Neural progenitor cell (in vitro differentiated cells): ENCODE measurements around the gene CHMP6. TPM values are rescaled to one million over a fixed set of nuclear protein-coding genes. Genes with fewer than 3 reads are reported as not detected.
A peak's percentile ranks its signal among the peaks of the same experiment; 100 is the strongest.

ENCODE experiments used
- DNase-seq: peaks from one replicate; pipeline ENCODE4 v3.0.0-alpha.2; 2016; ENCODE audit warnings: low spot score
- H2AFZ ChIP-seq: fragments of 200-600 bp; sonication (generic); replicated peaks from 2 replicates; pipeline ENCODE4 v1.6.1; 2016; ENCODE audit warnings: antibody characterized with exemption
- H3F3A ChIP-seq: fragments of 200-600 bp; sonication (generic); 2 replicates; pipeline ENCODE4 v1.6.1; 2016; ENCODE audit warnings: antibody characterized with exemption, low read depth
- H3K27ac ChIP-seq: fragments of 200-600 bp; sonication (generic); 2 replicates; pipeline ENCODE4 v1.5.1; 2016; ENCODE audit warnings: mild to moderate bottlenecking
- H3K27me3 ChIP-seq: fragments of 200-600 bp; sonication (generic); 2 replicates; pipeline ENCODE4 v1.6.1; 2016; ENCODE audit warnings: mild to moderate bottlenecking, moderate library complexity
- H3K36me3 ChIP-seq: fragments of 200-600 bp; sonication (generic); 2 replicates; pipeline ENCODE4 v1.5.1; 2016
- H3K4me1 ChIP-seq: fragments of 200-600 bp; sonication (generic); 2 replicates; pipeline ENCODE4 v1.6.1; 2016; ENCODE audit warnings: mixed run types
- H3K4me2 ChIP-seq: fragments of 200-600 bp; sonication (generic); 2 replicates; pipeline ENCODE4 v1.6.1; 2016
- H3K4me3 ChIP-seq: fragments of 200-600 bp; sonication (generic); 2 replicates; pipeline ENCODE4 v1.5.1; 2016
- H3K79me2 ChIP-seq: fragments of 200-600 bp; sonication (generic); 2 replicates; pipeline ENCODE4 v1.6.1; 2016; ENCODE audit warnings: low read depth
- H3K9ac ChIP-seq: fragments of 200-600 bp; sonication (generic); 2 replicates; pipeline ENCODE4 v1.6.1; 2016
- H3K9me3 ChIP-seq: fragments of 200-600 bp; sonication (generic); 2 replicates; pipeline ENCODE4 v1.5.1; 2016; ENCODE audit warnings: low read depth
- H4K20me1 ChIP-seq: fragments of 200-600 bp; sonication (generic); 2 replicates; pipeline ENCODE4 v1.6.1; 2016; ENCODE audit warnings: low read depth
- H3K27ac Mint-ChIP-seq: 3 replicates; pipeline ENCODE4 v1.8.0; 2021; ENCODE audit warnings: mixed read lengths
- H3K27me3 Mint-ChIP-seq: 2 replicates; pipeline ENCODE4 v1.8.0; 2022; ENCODE audit warnings: low read depth, mild to moderate bottlenecking, inconsistent platforms, moderate library complexity, mixed read lengths; ENCODE audit not compliant: insufficient read depth
- H3K36me3 Mint-ChIP-seq: 3 replicates; pipeline ENCODE4 v1.8.0; 2021; ENCODE audit warnings: mixed read lengths
- H3K4me1 Mint-ChIP-seq: 3 replicates; pipeline ENCODE4 v1.8.0; 2021; ENCODE audit warnings: mixed read lengths
- H3K4me3 Mint-ChIP-seq: 3 replicates; pipeline ENCODE4 v1.8.0; 2021; ENCODE audit warnings: mild to moderate bottlenecking, moderate library complexity, mixed read lengths
- H3K9me3 Mint-ChIP-seq: 3 replicates; pipeline ENCODE4 v1.8.0; 2020; ENCODE audit warnings: mixed read lengths
- EZH2 ChIP-seq: fragments of 200-600 bp; sonication (generic); IDR thresholded peaks from 2 replicates; pipeline ENCODE4 v1.6.1; 2017; ENCODE audit warnings: antibody characterized with exemption, mild to moderate bottlenecking, moderate library complexity
- EZH2phosphoT487 ChIP-seq: fragments of 200-600 bp; sonication (generic); IDR thresholded peaks from 2 replicates; pipeline ENCODE4 v1.6.1; 2017; ENCODE audit warnings: antibody characterized with exemption
- total RNA-seq: library from RNA; depleted of rRNA; stranded (reverse); fragments of >200 nt; gene quantifications from 2 replicates; pipeline ENCODE4 v1.2.3, GENCODE V29; 2015; ENCODE audit warnings: low replicate concordance
- TF ChIP-seq, protein P1 (sequence below): fragments of 200-600 bp; sonication (generic); IDR thresholded peaks from 2 replicates; pipeline ENCODE4 v1.5.1; 2017; ENCODE audit warnings: antibody characterized with exemption, mild to moderate bottlenecking

CHMP6 gene
- total RNA-seq, 1 donor from 2014 or later: 11.5 TPM

DNA sequence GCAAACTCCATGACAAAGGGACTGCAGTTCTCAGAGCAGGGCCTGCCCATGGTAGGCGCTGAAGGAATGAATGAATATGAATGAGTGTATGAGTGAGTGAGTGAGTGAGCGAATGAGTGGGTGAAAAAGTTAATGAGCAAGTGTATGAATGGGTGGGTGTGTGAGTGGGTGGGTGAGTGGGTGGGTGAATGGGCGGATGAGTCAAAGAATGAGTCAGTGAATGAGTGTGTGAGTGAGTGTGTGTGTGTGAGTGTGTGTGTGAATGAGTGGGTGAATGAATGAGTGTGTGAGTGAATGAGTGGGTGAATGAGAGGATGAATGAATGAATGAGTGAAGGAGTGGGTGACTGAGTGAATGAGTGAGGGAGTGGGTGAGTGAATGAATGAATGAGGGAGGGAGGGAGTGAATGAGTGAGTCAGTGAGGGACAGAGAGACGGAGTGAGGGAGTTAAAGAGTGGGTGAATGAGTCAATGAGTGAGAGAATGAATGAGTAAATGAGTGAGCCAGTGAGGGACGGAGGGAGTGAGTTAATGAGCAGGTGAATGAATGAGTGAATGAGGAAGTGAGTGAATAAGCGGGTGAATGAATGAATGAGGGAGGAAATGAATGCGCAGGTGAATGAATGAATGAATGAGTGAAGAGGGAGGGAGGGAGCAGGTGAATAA lies 11.1 kb upstream of the CHMP6 start:
- H3K27ac Mint-ChIP-seq: peak overlapping the region; percentile 3
- Histone ChIP-seq H3K27ac (no peak overlapping the region), H3K9me3 (no peaks in the 10 kb centered on the region), H3K4me2 (peak overlapping the region; percentile 87), H3K9ac (no peak overlapping the region), H3F3A (no peaks in the 10 kb centered on the region), H2AFZ (peak overlapping the region; percentile 98), H3K4me3 (peak overlapping the region; percentile 52), H3K27me3 (peaks cover 23% of the 10 kb centered on the region), H3K4me1 (no peaks in the 10 kb centered on the region), H4K20me1 (no peaks in the 10 kb centered on the region), H3K79me2 (no peaks in the 10 kb centered on the region), H3K36me3 (no peaks in the 10 kb centered on the region)
- H3K4me1 Mint-ChIP-seq: peaks cover 14% of the 10 kb centered on the region
- TF ChIP-seq, protein P1, sequence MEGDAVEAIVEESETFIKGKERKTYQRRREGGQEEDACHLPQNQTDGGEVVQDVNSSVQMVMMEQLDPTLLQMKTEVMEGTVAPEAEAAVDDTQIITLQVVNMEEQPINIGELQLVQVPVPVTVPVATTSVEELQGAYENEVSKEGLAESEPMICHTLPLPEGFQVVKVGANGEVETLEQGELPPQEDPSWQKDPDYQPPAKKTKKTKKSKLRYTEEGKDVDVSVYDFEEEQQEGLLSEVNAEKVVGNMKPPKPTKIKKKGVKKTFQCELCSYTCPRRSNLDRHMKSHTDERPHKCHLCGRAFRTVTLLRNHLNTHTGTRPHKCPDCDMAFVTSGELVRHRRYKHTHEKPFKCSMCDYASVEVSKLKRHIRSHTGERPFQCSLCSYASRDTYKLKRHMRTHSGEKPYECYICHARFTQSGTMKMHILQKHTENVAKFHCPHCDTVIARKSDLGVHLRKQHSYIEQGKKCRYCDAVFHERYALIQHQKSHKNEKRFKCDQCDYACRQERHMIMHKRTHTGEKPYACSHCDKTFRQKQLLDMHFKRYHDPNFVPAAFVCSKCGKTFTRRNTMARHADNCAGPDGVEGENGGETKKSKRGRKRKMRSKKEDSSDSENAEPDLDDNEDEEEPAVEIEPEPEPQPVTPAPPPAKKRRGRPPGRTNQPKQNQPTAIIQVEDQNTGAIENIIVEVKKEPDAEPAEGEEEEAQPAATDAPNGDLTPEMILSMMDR: no peak
- no peak for TF ChIP-seq EZH2
- no peak for TF ChIP-seq EZH2phosphoT487
- H3K4me3 Mint-ChIP-seq: peak overlapping the region; percentile 69
- H3K27me3 Mint-ChIP-seq: peaks cover 22% of the 10 kb centered on the region
- DNase-seq: no peak
- H3K36me3 Mint-ChIP-seq: no peaks in the 10 kb centered on the region
- no peaks in the 10 kb centered on the region for H3K9me3 Mint-ChIP-seq

DNA sequence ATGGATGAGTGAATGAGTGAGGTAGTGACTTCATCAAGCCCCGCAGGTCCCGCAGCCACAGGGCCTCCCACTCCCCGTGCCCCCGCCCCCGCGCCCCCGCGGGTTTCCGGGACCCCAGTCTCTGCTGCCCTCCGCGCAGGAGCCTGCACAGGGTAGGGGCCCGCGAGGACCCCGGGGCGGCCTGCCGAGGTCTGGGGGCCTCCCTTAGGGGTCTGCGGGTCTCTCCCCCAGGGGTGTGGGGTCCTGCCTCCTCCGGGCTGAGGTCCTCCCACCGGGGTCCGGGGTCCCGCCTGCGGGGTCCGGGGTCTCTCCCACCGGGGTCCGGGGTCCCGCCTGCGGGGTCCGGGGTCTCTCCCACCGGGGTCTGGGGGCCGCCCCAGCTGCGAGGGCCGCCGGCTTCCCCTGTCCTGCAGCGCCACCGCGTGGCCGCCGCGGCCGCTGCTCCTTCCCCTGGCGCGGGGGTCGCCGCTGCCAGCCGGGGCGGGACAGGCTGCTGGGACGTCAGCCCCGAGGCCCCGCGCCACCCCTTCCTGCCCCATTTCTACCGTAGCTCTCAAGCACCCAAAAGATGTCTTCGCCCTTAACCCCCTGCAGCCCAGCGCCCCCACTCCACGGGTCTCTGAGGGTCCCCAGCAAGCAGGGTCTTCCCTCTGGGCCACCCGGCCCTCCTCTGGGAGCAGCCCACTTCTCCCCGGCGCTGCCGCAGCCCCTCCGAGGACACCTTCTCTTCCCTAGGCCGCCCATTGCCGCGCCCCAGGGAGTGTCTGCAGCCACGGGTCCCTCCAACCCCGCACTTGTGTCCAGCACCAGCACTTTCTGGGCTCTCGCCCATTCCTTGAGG lies 10.4 kb upstream of the CHMP6 start:
- H3K4me1 ChIP-seq: no peaks in the 10 kb centered on the region
- no peak overlapping the region for H3K27ac ChIP-seq
- H3K4me2 ChIP-seq: peak overlapping the region; percentile 87
- H4K20me1 ChIP-seq: no peaks in the 10 kb centered on the region
- peak overlapping the region; percentile 52 for H3K4me3 ChIP-seq
- Mint-ChIP-seq H3K4me1 (peaks cover 14% of the 10 kb centered on the region), H3K4me3 (peak overlapping the region; percentile 69), H3K9me3 (no peaks in the 10 kb centered on the region), H3K27ac (no peak overlapping the region), H3K27me3 (peaks cover 22% of the 10 kb centered on the region), H3K36me3 (no peaks in the 10 kb centered on the region)
- peaks cover 23% of the 10 kb centered on the region for H3K27me3 ChIP-seq
- no peaks in the 10 kb centered on the region for H3F3A ChIP-seq
- peak overlapping the region; percentile 98 for H2AFZ ChIP-seq
- H3K9ac ChIP-seq: no peak overlapping the region
- TF ChIP-seq, protein P1: peak; percentile 95
- TF ChIP-seq EZH2phosphoT487 (no peak), EZH2 (no peak)
- peak; percentile 83 for DNase-seq
- no peaks in the 10 kb centered on the region for H3K36me3 ChIP-seq
- H3K79me2 ChIP-seq: no peaks in the 10 kb centered on the region
- H3K9me3 ChIP-seq: no peaks in the 10 kb centered on the region

DNA sequence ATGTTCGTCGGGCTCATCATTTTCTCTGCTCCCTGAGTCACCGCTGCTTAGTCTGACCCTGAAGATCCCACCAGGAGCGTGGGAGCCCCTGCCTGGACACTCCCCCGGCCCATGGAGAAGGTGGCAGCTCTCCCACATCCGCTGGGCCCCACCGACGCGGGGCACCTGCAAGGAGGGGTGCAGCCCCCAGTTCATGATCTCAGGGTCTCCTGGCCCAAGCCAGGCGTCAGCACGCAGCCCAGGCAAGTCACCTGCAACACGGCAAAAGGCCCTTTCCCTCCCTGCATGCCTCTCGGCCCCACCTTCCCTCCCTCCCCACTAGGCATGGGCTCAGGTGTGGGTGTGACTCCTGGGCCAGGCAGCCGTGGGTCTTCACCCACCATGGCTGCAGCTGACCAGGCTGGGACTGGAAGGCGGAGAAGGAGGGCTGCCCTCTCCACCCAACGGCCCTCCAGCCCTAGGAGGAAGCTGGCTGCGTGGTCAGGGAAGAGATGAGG lies 9.7 kb upstream of the CHMP6 start:
- DNase-seq: no peak
- H3K9me3 Mint-ChIP-seq: no peaks in the 10 kb centered on the region
- Histone ChIP-seq H3K27ac (no peak overlapping the region), H3K4me2 (no peak overlapping the region), H3F3A (no peaks in the 10 kb centered on the region), H3K4me3 (no peak overlapping the region), H2AFZ (no peak overlapping the region), H3K27me3 (peaks cover 23% of the 10 kb centered on the region), H3K36me3 (no peaks in the 10 kb centered on the region), H3K4me1 (no peaks in the 10 kb centered on the region), H3K79me2 (no peaks in the 10 kb centered on the region), H4K20me1 (no peaks in the 10 kb centered on the region), H3K9me3 (no peaks in the 10 kb centered on the region), H3K9ac (no peak overlapping the region)
- H3K4me3 Mint-ChIP-seq: peak overlapping the region; percentile 59
- no peaks in the 10 kb centered on the region for H3K36me3 Mint-ChIP-seq
- H3K4me1 Mint-ChIP-seq: peaks cover 14% of the 10 kb centered on the region
- H3K27ac Mint-ChIP-seq: no peak overlapping the region
- peaks cover 23% of the 10 kb centered on the region for H3K27me3 Mint-ChIP-seq
- TF ChIP-seq EZH2: no peak
- no peak for TF ChIP-seq EZH2phosphoT487
- TF ChIP-seq, protein P1: no peak
